Breast epithelium (tissue), 3 donors: ENCODE measurements around the gene ANKRD35.

ENCODE experiments used
- CTCF ChIP-seq, 3 donors: fragments of 450-650 bp; IDR thresholded peaks; one replicate each; pipeline ENCODE4 v1.5.1; 2016 to 2017; ENCODE audit warnings: antibody characterized with exemption in 3 of 3, mild to moderate bottlenecking in 3 of 3, moderate library complexity in 3 of 3
- POLR2A ChIP-seq: fragments of 450-650 bp; IDR thresholded peaks from one replicate; pipeline ENCODE4 v1.6.1; 2016; ENCODE audit warnings: antibody characterized with exemption, mild to moderate bottlenecking, moderate library complexity
- POLR2AphosphoS5 ChIP-seq, 3 donors: sonication (generic); formaldehyde crosslinking; IDR thresholded peaks; one replicate each; pipeline ENCODE4 v1.6.1; 2017; ENCODE audit warnings: antibody characterized with exemption in 3 of 3

GRCh38 chr1:145845514-145846161 is 40.0 kb downstream of the ANKRD35 start, which contains the start of gene NUDT17:
- TF ChIP-seq CTCF (IDR thresholded peaks at IDR 0.05) (peak; percentile 43 to 91 (median 91)), POLR2A (no peak), POLR2AphosphoS5 (IDR thresholded peaks at IDR 0.05) (peak in 2 of 3 donors; percentile 35 to 43)
